NK-92 (cell line): Measurements from ENCODE around the gene RAB6B.

Source experiments
- DNase-seq: peaks from one replicate; lab custom pipeline; 2025; ENCODE audit not compliant: unreplicated experiment; lab: John Stamatoyannopoulos, UW

RAB6B gene

DNA sequence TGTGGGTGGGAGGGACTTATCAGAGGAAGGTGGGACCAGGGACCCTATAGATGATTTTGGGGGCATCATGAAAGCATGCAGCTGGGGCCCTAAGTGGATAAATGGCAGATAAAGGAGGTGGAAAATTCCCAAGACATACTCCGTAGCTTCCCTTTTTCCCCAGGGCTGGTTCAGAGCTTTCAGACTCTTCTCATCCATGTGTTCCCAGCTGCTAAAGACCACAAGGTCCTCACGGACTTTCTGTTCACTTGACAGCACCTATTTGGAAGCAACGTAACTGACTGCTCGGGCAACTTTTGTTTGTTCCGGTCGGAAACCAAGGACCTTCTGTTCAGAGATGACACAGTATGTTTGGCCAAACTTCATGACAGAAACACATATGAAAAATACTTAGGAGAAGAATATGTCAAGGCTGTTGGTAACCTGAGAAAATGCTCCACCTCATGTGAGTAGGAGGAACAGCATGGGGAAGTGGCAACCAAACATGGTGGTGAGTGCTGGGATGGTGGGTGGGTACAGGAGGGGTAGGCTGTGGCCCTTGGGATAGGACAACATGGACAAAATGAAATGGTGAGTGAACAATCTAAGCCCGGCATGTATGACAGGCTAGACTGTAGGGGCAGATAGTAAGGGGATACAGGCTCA lies 118.8 kb downstream of the RAB6B start:
- DNase-seq = no peak

- DNase-seq = no peak
These were observed 119.8 kb downstream of the RAB6B start for GRCh38 chr3:133775835-133776234.

GRCh38 chr3:133775309-133775708 lies 120.4 kb downstream of the RAB6B start:
- no peak for DNase-seq
